Measurements from ENCODE around the gene SEMA5A.

Gene SEMA5A

DNA sequence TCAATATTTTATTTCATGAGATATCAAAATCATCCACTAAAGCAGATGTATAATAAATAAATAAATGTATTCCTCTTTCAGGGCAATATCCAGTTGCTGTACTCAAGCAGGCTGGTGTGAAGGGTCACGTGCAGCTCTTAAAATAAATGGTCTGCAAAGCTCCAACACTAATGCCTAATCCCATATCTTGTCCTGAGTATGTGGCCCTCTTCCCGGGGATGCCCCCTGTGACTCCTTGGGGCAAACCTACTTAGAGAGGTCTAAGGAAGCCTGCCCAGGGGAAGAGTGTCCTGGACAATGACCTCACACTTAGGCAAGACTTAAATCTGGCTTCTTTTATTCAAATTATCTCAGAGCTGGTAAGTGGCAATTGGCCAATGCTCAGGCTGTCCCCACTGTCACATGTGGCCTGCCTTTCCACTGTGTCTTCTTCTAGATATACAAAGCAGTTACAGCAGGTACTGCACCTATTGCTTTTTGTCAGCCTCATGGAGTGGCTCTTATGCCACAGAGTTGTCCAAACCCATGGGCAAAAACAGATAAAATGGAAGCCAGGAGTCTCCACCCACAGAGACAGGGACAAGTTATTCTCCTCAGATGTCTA lies 55.3 kb downstream of the SEMA5A start:
- Histone ChIP-seq H3K36me3 (ENCODE audit: control insufficient read depth, low read depth, low read length) (no peaks in the 10 kb centered on the region), H3K9ac (ENCODE audit: low read length) (no peak overlapping the region), H3K27me3 (ENCODE audit: control insufficient read depth, insufficient read depth, low read length) (no peaks in the 10 kb centered on the region), H3K27ac (ENCODE audit: low read length) (no peak overlapping the region), H3K4me3 (ENCODE audit: low read length) (no peak overlapping the region), H3K4me1 (ENCODE audit: control insufficient read depth, low read depth, low read length) (no peaks in the 10 kb centered on the region), H3K9me3 (ENCODE audit: control insufficient read depth, low read depth, low read length) (no peaks in the 10 kb centered on the region)

DNA sequence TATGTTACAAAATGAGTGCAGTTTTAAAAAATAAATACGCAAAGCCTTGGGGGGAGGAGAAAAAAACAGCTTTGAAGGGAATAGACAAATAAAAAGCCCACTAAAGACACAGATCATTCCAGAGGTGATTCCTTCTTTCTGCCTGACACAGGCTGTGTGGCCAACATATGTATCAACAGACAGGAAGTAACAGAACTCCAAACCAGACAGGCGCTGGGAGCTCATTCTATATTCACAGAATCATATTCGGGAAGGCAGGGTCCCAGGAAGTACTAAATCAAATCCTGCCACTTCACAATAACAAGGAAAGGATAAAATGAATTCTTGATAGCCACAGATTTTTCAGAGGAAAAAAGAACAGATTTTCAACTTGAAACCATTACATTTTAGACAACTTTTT lies 62.1 kb downstream of the SEMA5A start:
- peaks cover 10% of the 10 kb centered on the region for H3K4me1 ChIP-seq (ENCODE audit: control insufficient read depth, low read depth, low read length)
- H3K9me3 ChIP-seq (ENCODE audit: control insufficient read depth, low read depth, low read length): no peaks in the 10 kb centered on the region
- no peak overlapping the region for H3K4me3 ChIP-seq (ENCODE audit: low read length)
- H3K27me3 ChIP-seq (ENCODE audit: control insufficient read depth, insufficient read depth, low read length): no peaks in the 10 kb centered on the region
- no peak overlapping the region for H3K27ac ChIP-seq (ENCODE audit: low read length)
- no peak overlapping the region for H3K9ac ChIP-seq (ENCODE audit: low read length)
- H3K36me3 ChIP-seq (ENCODE audit: control insufficient read depth, low read depth, low read length): no peaks in the 10 kb centered on the region

DNA sequence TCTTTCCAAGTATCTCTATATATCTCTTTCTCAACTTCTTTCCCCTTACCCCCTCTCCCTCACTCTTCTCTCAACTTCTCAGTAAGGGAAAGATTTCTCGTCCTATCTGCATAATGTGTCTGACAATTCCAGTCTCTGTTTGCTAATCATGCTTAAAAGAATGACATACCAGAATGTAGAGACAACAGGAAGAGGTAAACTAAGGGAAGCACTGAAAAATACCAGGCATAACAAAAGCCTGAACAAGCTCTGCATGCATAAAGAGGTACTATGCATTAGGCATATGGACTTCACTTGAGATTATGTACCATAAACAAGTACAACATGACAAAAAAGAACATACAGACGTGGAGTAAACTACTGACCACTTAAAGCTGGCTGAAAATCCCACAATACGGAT lies 62.6 kb downstream of the SEMA5A start:
- Histone ChIP-seq H3K9ac (ENCODE audit: low read length) (no peak overlapping the region), H3K27me3 (ENCODE audit: control insufficient read depth, insufficient read depth, low read length) (no peaks in the 10 kb centered on the region)

DNA sequence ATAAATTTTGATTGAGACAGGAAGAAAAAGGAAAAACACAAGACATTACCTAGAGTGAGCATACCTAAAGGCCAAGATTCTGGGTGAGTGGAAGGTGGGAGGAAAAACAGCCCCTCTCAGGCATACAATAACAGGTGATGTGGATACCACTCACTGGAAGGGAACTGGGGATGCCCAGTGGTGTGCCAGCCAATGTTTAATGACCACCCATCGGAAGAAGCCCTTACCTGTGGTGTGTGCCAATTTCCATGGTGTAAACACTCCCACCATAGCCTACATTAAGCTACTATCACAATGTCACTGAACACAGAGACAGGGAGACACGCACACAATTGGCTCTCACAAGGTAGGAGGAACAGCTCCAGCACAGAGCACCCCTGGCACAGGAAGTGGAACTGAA lies 63.5 kb downstream of the SEMA5A start:
- Histone ChIP-seq H3K27ac (ENCODE audit: low read length) (no peak overlapping the region), H3K9ac (ENCODE audit: low read length) (no peak overlapping the region), H3K36me3 (ENCODE audit: control insufficient read depth, low read depth, low read length) (no peaks in the 10 kb centered on the region), H3K4me1 (ENCODE audit: control insufficient read depth, low read depth, low read length) (peaks cover 10% of the 10 kb centered on the region), H3K9me3 (ENCODE audit: control insufficient read depth, low read depth, low read length) (no peaks in the 10 kb centered on the region), H3K27me3 (ENCODE audit: control insufficient read depth, insufficient read depth, low read length) (no peaks in the 10 kb centered on the region), H3K4me3 (ENCODE audit: low read length) (no peak overlapping the region)

More for the DNA sequence above, 62.6 kb downstream of the SEMA5A start:
- Histone ChIP-seq H3K9me3 (ENCODE audit: control insufficient read depth, low read depth, low read length) (no peaks in the 10 kb centered on the region), H3K36me3 (ENCODE audit: control insufficient read depth, low read depth, low read length) (no peaks in the 10 kb centered on the region), H3K27ac (ENCODE audit: low read length) (no peak overlapping the region), H3K4me1 (ENCODE audit: control insufficient read depth, low read depth, low read length) (peaks cover 10% of the 10 kb centered on the region), H3K4me3 (ENCODE audit: low read length) (no peak overlapping the region)

DNA sequence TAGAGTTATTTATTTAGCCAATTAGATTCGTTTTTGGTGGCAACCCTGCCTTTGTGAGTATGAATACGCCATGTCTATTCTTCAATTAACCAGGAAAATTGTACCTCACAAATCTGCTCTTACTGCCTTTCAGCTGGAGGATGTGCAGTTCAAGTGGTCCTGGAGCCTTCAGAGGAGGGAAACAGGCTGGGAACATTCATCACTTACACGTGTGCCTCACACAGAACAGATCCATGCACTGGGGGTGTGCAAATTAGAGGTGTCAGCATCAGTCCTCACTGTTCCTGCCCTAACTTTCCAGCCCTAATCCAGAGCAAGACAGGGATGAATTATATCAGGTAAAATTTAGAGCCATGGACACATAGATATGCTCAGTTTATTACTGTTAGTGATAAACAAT lies 65.4 kb downstream of the SEMA5A start:
- no peaks in the 10 kb centered on the region for H3K36me3 ChIP-seq (ENCODE audit: control insufficient read depth, low read depth, low read length)
- no peak overlapping the region for H3K27ac ChIP-seq (ENCODE audit: low read length)
- H3K27me3 ChIP-seq (ENCODE audit: control insufficient read depth, insufficient read depth, low read length): no peaks in the 10 kb centered on the region
- no peak overlapping the region for H3K4me3 ChIP-seq (ENCODE audit: low read length)
- no peak overlapping the region for H3K9ac ChIP-seq (ENCODE audit: low read length)
- no peaks in the 10 kb centered on the region for H3K9me3 ChIP-seq (ENCODE audit: control insufficient read depth, low read depth, low read length)
- peaks cover 10% of the 10 kb centered on the region for H3K4me1 ChIP-seq (ENCODE audit: control insufficient read depth, low read depth, low read length)

DNA sequence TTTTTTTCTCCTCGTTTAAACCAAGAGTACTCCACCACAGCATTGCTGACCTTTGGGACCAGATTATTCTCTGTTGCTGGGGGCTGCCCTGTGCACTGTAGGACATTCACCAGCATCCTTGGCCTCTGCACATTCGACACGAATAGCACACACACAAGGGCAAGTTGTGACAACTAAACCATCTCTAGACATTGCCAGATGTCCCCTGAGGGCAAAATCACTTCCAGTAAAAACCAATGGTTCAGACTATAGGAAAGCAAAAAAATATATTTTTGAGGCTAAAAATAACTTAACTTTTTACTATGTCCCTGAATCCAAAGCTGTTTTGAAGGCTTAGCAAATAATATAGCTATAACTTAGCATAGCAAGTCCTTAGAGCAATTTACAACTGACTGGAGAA lies 65.9 kb downstream of the SEMA5A start:
- Histone ChIP-seq H3K9ac (ENCODE audit: low read length) (no peak overlapping the region), H3K4me3 (ENCODE audit: low read length) (no peak overlapping the region), H3K36me3 (ENCODE audit: control insufficient read depth, low read depth, low read length) (no peaks in the 10 kb centered on the region), H3K27ac (ENCODE audit: low read length) (no peak overlapping the region), H3K27me3 (ENCODE audit: control insufficient read depth, insufficient read depth, low read length) (no peaks in the 10 kb centered on the region), H3K9me3 (ENCODE audit: control insufficient read depth, low read depth, low read length) (no peaks in the 10 kb centered on the region), H3K4me1 (ENCODE audit: control insufficient read depth, low read depth, low read length) (peaks cover 10% of the 10 kb centered on the region)

DNA sequence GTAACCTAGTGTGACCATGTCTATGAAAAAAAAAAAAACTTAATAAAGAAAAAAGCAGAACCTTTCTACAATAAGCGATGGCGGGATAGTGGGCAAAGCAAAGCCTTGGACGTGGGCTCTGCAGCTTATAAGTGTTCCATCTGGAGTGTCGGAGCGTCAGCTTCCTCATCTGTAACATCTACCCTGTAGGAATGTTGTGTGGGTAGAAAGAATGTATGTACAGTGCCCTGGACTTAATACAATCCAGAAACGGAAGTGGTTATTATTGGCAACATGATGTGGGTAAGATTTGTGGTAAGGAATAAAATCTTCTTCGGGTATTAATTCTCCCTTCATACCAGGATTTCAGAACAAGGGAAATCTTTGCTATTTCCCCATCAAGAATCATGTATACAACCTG lies 66.5 kb downstream of the SEMA5A start:
- Histone ChIP-seq H3K9me3 (ENCODE audit: control insufficient read depth, low read depth, low read length) (no peaks in the 10 kb centered on the region), H3K27me3 (ENCODE audit: control insufficient read depth, insufficient read depth, low read length) (no peaks in the 10 kb centered on the region), H3K4me1 (ENCODE audit: control insufficient read depth, low read depth, low read length) (peaks cover 10% of the 10 kb centered on the region), H3K27ac (ENCODE audit: low read length) (no peak overlapping the region), H3K36me3 (ENCODE audit: control insufficient read depth, low read depth, low read length) (no peaks in the 10 kb centered on the region), H3K4me3 (ENCODE audit: low read length) (no peak overlapping the region), H3K9ac (ENCODE audit: low read length) (no peak overlapping the region)

DNA sequence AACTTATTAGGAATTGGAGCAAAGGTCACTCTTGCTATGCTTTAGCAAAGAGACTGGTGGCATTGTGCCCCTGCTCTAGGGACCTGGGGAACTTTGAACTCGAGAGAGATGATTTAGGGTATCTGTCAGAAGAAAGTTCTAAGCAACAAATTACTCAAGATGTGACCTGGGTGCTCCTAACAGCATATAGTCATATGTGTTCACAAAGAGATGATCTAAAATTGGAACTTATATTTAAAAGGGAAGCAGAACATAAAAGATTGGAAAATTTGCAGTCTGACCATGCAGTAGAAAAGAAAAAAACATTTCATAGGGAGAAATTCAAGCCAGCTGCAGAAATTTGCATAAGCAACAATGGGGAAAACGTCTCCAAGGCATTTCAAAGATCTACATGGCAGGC lies 68.3 kb downstream of the SEMA5A start:
- no peak overlapping the region for H3K4me3 ChIP-seq (ENCODE audit: low read length)
- H3K4me1 ChIP-seq (ENCODE audit: control insufficient read depth, low read depth, low read length): no peaks in the 10 kb centered on the region
- no peaks in the 10 kb centered on the region for H3K36me3 ChIP-seq (ENCODE audit: control insufficient read depth, low read depth, low read length)
- H3K27ac ChIP-seq (ENCODE audit: low read length): no peak overlapping the region
- H3K9me3 ChIP-seq (ENCODE audit: control insufficient read depth, low read depth, low read length): no peaks in the 10 kb centered on the region
- H3K27me3 ChIP-seq (ENCODE audit: control insufficient read depth, insufficient read depth, low read length): no peaks in the 10 kb centered on the region
- H3K9ac ChIP-seq (ENCODE audit: low read length): no peak overlapping the region

DNA sequence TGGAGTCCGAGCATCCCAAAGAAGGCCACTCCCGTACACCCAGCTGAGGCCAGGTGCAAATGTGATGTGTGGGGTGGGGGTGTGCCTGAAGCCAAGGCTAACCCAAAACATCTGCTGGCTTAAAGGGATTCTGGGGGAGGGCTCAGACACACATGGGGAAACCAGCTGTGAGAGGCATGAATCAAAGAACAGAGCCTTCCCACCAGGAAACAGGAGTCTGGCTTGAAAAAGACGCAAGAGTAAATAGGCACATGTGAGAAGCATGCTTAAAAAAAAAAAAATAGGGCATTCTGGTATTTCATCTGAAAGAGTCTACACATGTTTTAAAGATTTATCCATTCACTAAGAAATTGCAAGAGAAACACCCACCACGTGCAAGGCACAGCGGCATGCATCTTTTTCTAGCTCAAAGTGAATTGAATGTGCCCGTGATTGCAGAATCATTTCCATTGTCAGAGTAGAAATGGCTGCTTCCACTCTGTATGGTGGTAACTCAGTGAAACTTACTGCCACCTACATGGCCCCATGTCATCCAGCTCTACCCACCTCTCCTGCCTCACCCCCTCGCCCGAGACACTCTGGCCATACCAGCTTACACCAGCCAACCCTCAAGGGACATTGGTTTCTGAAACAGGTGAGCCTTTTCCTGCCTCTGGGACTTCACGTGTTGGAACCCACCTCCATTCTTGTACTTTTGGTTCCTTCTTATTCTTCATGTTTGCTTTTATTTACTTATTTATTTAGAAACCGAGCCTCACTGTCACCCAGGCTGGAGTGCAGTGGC lies 71.5 kb downstream of the SEMA5A start:
- H3K27ac ChIP-seq (ENCODE audit: low read length): no peak overlapping the region
- no peak overlapping the region for H3K4me3 ChIP-seq (ENCODE audit: low read length)
- no peaks in the 10 kb centered on the region for H3K27me3 ChIP-seq (ENCODE audit: control insufficient read depth, insufficient read depth, low read length)
- no peaks in the 10 kb centered on the region for H3K36me3 ChIP-seq (ENCODE audit: control insufficient read depth, low read depth, low read length)
- H3K4me1 ChIP-seq (ENCODE audit: control insufficient read depth, low read depth, low read length): no peaks in the 10 kb centered on the region
- no peaks in the 10 kb centered on the region for H3K9me3 ChIP-seq (ENCODE audit: control insufficient read depth, low read depth, low read length)
- no peak overlapping the region for H3K9ac ChIP-seq (ENCODE audit: low read length)

DNA sequence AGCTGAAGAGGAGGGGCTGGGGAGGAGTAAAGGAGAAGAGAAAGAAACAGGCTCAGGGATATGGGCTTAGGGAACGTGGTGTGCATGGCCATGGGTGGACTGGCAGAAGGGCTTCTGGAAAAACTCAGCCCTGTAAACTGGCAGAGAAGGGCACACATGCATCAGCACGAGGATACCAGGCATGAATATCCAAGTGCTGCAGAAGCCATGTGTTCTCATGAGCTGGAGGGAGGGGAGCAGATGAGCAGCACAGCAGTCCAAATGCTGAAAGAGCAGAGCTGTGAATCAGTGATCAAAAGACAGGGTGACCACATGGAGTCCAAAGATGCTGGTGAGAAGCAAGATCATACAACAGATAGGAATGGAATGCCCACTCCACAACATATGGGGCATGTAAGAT lies 72.3 kb downstream of the SEMA5A start:
- no peak overlapping the region for H3K4me3 ChIP-seq (ENCODE audit: low read length)
- no peaks in the 10 kb centered on the region for H3K36me3 ChIP-seq (ENCODE audit: control insufficient read depth, low read depth, low read length)
- H3K9ac ChIP-seq (ENCODE audit: low read length): no peak overlapping the region
- no peaks in the 10 kb centered on the region for H3K27me3 ChIP-seq (ENCODE audit: control insufficient read depth, insufficient read depth, low read length)
- H3K9me3 ChIP-seq (ENCODE audit: control insufficient read depth, low read depth, low read length): no peaks in the 10 kb centered on the region
- H3K27ac ChIP-seq (ENCODE audit: low read length): no peak overlapping the region
- H3K4me1 ChIP-seq (ENCODE audit: control insufficient read depth, low read depth, low read length): no peaks in the 10 kb centered on the region

DNA sequence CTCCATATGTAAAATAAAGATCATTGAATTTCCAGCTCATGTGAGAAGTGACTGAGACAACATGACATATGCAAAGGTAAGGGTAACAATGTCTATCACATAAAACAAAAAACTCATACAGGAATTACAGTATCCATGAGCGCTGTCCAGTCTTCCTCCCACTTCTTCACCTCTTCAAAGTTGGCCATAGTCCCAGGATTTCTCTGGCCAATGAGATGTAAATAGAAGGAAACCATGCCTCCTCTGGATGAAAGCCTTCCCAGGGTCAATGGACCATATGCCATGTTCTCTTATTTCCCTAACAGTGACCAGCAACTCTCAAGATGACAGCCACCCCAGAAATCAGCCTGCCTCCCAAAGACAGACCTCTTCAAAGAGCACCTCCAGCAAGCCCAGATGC lies 75.5 kb downstream of the SEMA5A start:
- Histone ChIP-seq H3K27me3 (ENCODE audit: control insufficient read depth, insufficient read depth, low read length) (no peaks in the 10 kb centered on the region), H3K36me3 (ENCODE audit: control insufficient read depth, low read depth, low read length) (no peaks in the 10 kb centered on the region), H3K4me1 (ENCODE audit: control insufficient read depth, low read depth, low read length) (no peaks in the 10 kb centered on the region), H3K4me3 (ENCODE audit: low read length) (no peak overlapping the region), H3K27ac (ENCODE audit: low read length) (no peak overlapping the region), H3K9ac (ENCODE audit: low read length) (no peak overlapping the region), H3K9me3 (ENCODE audit: control insufficient read depth, low read depth, low read length) (no peaks in the 10 kb centered on the region)

DNA sequence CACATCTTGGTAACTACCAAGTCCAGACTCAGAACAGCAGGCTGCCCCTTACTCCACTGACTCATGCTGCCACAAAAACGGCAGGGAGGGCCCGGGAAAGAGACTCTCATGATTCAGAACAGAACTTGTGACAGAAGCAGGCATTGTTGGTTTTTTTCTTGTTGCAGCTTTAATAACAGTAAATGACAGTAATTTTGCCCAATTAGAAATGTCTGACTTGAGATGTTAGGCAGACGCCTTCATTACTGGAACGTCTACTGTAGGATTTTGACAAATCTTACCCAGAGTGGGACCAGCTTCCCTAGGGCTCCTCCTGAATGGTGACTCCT lies 77.9 kb downstream of the SEMA5A start:
- Histone ChIP-seq H3K9me3 (ENCODE audit: control insufficient read depth, low read depth, low read length) (no peaks in the 10 kb centered on the region), H3K4me1 (ENCODE audit: control insufficient read depth, low read depth, low read length) (no peaks in the 10 kb centered on the region), H3K36me3 (ENCODE audit: control insufficient read depth, low read depth, low read length) (no peaks in the 10 kb centered on the region), H3K27me3 (ENCODE audit: control insufficient read depth, insufficient read depth, low read length) (no peaks in the 10 kb centered on the region), H3K4me3 (ENCODE audit: low read length) (no peak overlapping the region), H3K27ac (ENCODE audit: low read length) (no peak overlapping the region), H3K9ac (ENCODE audit: low read length) (no peak overlapping the region)

All from iPS-18a (cell line).